ENCODE results near the gene HOXB5. TPM values are rescaled to one million over a fixed set of nuclear protein-coding genes. Genes with fewer than 3 reads are reported as not detected.
A peak's percentile ranks its signal among the peaks of the same experiment; 100 is the strongest.

HOXB5 gene
- total RNA-seq, 2 experiments from 2014 or later: not detected

- Mint-ChIP-seq H3K36me3 (ENCODE audit: low read depth) (no peaks in the 10 kb centered on the region), H3K27ac (peak overlapping the region; percentile 80), H3K9me3 (no peaks in the 10 kb centered on the region), H3K4me1 (ENCODE audit: low read depth) (peaks cover 59% of the 10 kb centered on the region), H3K4me3 (peak overlapping the region; percentile 91), H3K27me3 (peaks cover 77% of the 10 kb centered on the region)
- peak overlapping the region; percentile 71 to 77 for H3K27ac ChIP-seq (ENCODE audit: low read depth in 1 of 2, low read length in 2 of 2)
- peak overlapping the region; percentile 88 for H3K4me3 ChIP-seq (ENCODE audit: low read length)
- no peaks in the 10 kb centered on the region for H3K9me3 ChIP-seq (ENCODE audit: control insufficient read depth in 1 of 2, insufficient read depth in 1 of 2, low read length in 2 of 2)
- ATAC-seq (ENCODE audit: poor library complexity) (peak; percentile 40), DNase-seq (peak in 4 of 14 experiments; percentile 14 to 62 (median 30))
- no peaks in the 10 kb centered on the region for H3K36me3 ChIP-seq (ENCODE audit: insufficient read depth, low read length)
- H3K27me3 ChIP-seq (ENCODE audit: control insufficient read depth in 1 of 2, insufficient read depth in 2 of 2, low read length in 2 of 2): no peaks in the 10 kb centered on the region
- ChIA-PET POLR2A (no interaction called here), CTCF (no interaction called here)
- intact Hi-C loops (cut with DNase I, micrococcal nuclease): loop anchor here in 1 of 2 experiments (5.0 kb wide), 1 partner anchor 52 kb away; no protein-coding TSS in a partner anchor
- TF ChIP-seq, protein P1, sequence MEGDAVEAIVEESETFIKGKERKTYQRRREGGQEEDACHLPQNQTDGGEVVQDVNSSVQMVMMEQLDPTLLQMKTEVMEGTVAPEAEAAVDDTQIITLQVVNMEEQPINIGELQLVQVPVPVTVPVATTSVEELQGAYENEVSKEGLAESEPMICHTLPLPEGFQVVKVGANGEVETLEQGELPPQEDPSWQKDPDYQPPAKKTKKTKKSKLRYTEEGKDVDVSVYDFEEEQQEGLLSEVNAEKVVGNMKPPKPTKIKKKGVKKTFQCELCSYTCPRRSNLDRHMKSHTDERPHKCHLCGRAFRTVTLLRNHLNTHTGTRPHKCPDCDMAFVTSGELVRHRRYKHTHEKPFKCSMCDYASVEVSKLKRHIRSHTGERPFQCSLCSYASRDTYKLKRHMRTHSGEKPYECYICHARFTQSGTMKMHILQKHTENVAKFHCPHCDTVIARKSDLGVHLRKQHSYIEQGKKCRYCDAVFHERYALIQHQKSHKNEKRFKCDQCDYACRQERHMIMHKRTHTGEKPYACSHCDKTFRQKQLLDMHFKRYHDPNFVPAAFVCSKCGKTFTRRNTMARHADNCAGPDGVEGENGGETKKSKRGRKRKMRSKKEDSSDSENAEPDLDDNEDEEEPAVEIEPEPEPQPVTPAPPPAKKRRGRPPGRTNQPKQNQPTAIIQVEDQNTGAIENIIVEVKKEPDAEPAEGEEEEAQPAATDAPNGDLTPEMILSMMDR (IDR thresholded peaks at IDR 0.05): no peak
- peaks cover 73% of the 10 kb centered on the region for H3K4me1 ChIP-seq (ENCODE audit: insufficient read depth, low read length)
Measured at GRCh38 chr17:48543854-48544348, 49.7 kb downstream of the HOXB5 start.

GRCh38 chr17:48543107-48543853 is 50.3 kb downstream of the HOXB5 start:
- Histone ChIP-seq H3K9me3 (ENCODE audit: control insufficient read depth in 1 of 2, insufficient read depth in 1 of 2, low read length in 2 of 2) (no peaks in the 10 kb centered on the region), H3K27ac (ENCODE audit: low read depth in 1 of 2, low read length in 2 of 2) (peak overlapping the region; percentile 77 to 96), H3K4me3 (ENCODE audit: low read length) (peak overlapping the region; percentile 88), H3K36me3 (ENCODE audit: insufficient read depth, low read length) (no peaks in the 10 kb centered on the region), H3K27me3 (ENCODE audit: control insufficient read depth in 1 of 2, insufficient read depth in 2 of 2, low read length in 2 of 2) (no peaks in the 10 kb centered on the region), H3K4me1 (ENCODE audit: insufficient read depth, low read length) (peaks cover 70% of the 10 kb centered on the region)
- Mint-ChIP-seq H3K27ac (peak overlapping the region; percentile 90), H3K27me3 (peaks cover 80% of the 10 kb centered on the region), H3K9me3 (no peaks in the 10 kb centered on the region), H3K36me3 (ENCODE audit: low read depth) (no peaks in the 10 kb centered on the region), H3K4me3 (peak overlapping the region; percentile 91), H3K4me1 (ENCODE audit: low read depth) (peaks cover 54% of the 10 kb centered on the region)
- ChIA-PET CTCF (no interaction called here), POLR2A (no interaction called here)
- TF ChIP-seq, protein P1 (IDR thresholded peaks at IDR 0.05): no peak
- ATAC-seq (ENCODE audit: poor library complexity) (peak; percentile 45), DNase-seq (peak; percentile 18 to 79 (median 50))
- intact Hi-C loops (cut with DNase I, micrococcal nuclease): loop anchor here in 1 of 2 experiments (5.0 kb wide), 1 partner anchor 51 kb away; no protein-coding TSS in a partner anchor

DNA sequence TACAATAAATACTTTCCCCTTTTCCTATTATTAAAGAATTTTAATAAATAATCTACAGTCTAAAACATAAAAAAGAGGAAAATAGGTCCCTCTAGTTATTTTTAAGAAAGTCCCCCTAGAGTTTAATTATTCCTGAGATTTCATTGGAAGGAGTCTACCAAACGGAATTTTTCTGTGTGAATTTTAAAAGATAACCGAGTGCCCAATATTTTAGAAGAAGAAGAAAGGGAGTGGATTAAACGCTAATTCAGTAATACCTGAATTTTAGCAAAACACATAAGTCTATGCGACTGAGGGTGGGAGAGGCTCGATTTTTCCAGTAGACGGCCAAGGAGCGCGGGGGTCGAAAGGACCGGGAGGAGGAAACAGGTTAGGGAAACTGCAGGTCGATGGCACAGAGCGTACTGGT is 50.9 kb downstream of the HOXB5 start:
- peaks cover 48% of the 10 kb centered on the region for H3K4me1 Mint-ChIP-seq (ENCODE audit: low read depth)

More for the DNA sequence above, 50.9 kb downstream of the HOXB5 start:
- Mint-ChIP-seq H3K36me3 (ENCODE audit: low read depth) (no peaks in the 10 kb centered on the region), H3K27me3 (peaks cover 76% of the 10 kb centered on the region), H3K4me3 (peak overlapping the region; percentile 88), H3K27ac (peak overlapping the region; percentile 90), H3K9me3 (no peaks in the 10 kb centered on the region)
- Histone ChIP-seq H3K4me1 (ENCODE audit: insufficient read depth, low read length) (peaks cover 64% of the 10 kb centered on the region), H3K9me3 (ENCODE audit: control insufficient read depth in 1 of 2, insufficient read depth in 1 of 2, low read length in 2 of 2) (no peaks in the 10 kb centered on the region), H3K36me3 (ENCODE audit: insufficient read depth, low read length) (no peaks in the 10 kb centered on the region), H3K4me3 (ENCODE audit: low read length) (peak overlapping the region; percentile 88), H3K27me3 (ENCODE audit: control insufficient read depth in 1 of 2, insufficient read depth in 2 of 2, low read length in 2 of 2) (no peaks in the 10 kb centered on the region), H3K27ac (ENCODE audit: low read depth in 1 of 2, low read length in 2 of 2) (peak overlapping the region; percentile 77 to 96)
- intact Hi-C loops (cut with DNase I, micrococcal nuclease): loop anchor here in 1 of 2 experiments (5.0 kb wide), 1 partner anchor 50 kb away; no protein-coding TSS in a partner anchor
- ChIA-PET CTCF (no interaction called here), POLR2A (no interaction called here)
- TF ChIP-seq, protein P1 (IDR thresholded peaks at IDR 0.05): no peak
- no peak for DNase-seq
- ATAC-seq (ENCODE audit: poor library complexity): no peak

Measured in CD4-positive, alpha-beta T cell (primary cell).